Right lobe of liver (tissue), 6 donors: Measurements from ENCODE around the gene EXOC4. TPM values are rescaled to one million over a fixed set of nuclear protein-coding genes. Genes with fewer than 3 reads are reported as not detected.
"Not testable (repeated sequence)": the region's sequence is repeated elsewhere in the genome, so short reads cannot be mapped to it uniquely, and the experiment has no call there.

Source experiments
- ATAC-seq, 4 donors: fragments of 200-7000 bp; cut with Tn5 transposase; one replicate each; pipeline ENCODE4 v1.9.1; 2020; ENCODE audit warnings: mild to moderate bottlenecking in 4 of 4, moderate library complexity in 4 of 4
- DNase-seq, 3 donors: peaks; one replicate each; pipeline ENCODE4 v3.0.0-alpha.2; 2020
- H3K27ac ChIP-seq, 3 donors: fragments of 200-600 bp; one replicate each; pipeline ENCODE4 v1.8.0; 2022
- H3K27me3 ChIP-seq, 2 donors: fragments of 200-600 bp; one replicate each; pipeline ENCODE4 v1.8.0; 2022
- H3K36me3 ChIP-seq, 4 donors: fragments of 200-600 bp; sonication (generic) in 1 of 4; one replicate each; pipeline versions ENCODE4 v1.5.1 to v1.8.0; 2017 to 2022; ENCODE audit warnings: control low read depth in 1 of 4
- H3K4me1 ChIP-seq, 4 donors: fragments of 200-600 bp; sonication (generic) in 1 of 4; one replicate each; pipeline versions ENCODE4 v1.5.1 to v1.8.0; 2017 to 2022; ENCODE audit warnings: control low read depth in 1 of 4
- H3K4me3 ChIP-seq, 3 donors: fragments of 200-600 bp; one replicate each; pipeline ENCODE4 v1.8.0; 2022
- H3K9me3 ChIP-seq, 4 donors: fragments of 200-600 bp; sonication (generic) in 1 of 4; one replicate each; pipeline versions ENCODE4 v1.5.1 to v1.8.0; 2017 to 2022; ENCODE audit warnings: control low read depth in 1 of 4
- CTCF ChIP-seq, 4 donors: fragments of 200-600 bp in 3 of 4; fragments of 450-650 bp in 1 of 4; IDR thresholded peaks; one replicate each; pipeline versions ENCODE4 v1.5.1 to v1.8.0; 2016 to 2022; ENCODE audit warnings: antibody characterized with exemption in 4 of 4, mild to moderate bottlenecking in 2 of 4
- POLR2A ChIP-seq: fragments of 450-650 bp; IDR thresholded peaks from one replicate; pipeline ENCODE4 v1.6.1; 2017; ENCODE audit warnings: antibody characterized with exemption, mild to moderate bottlenecking
- WGBS: methylation state at CpG from one replicate; pipeline ENCODE4 v1.1.6; 2018; ENCODE audit warnings: low coverage, low lambda C conversion rate; ENCODE audit not compliant: insufficient coverage; ENCODE audit errors: missing lambda C conversion rate; 5-methylcytosine and 5-hydroxymethylcytosine counted together
- intact Hi-C, 2 donors: fragments of 100-400 bp; cut with DNase I; formaldehyde crosslinking; loops; one replicate each; pipeline versions ENCODE4 v1.11.2 to v1.14.1; 2022
- total RNA-seq, 6 experiments: library from RNA; depleted of rRNA in 2 of 6; stranded (reverse); fragments of >200 nt in 2 of 6; fragmentation: NEBNext Ultra II Directional in 3 of 6; extraction: Animal tissue kit (Norgen Biotek cat#: 25700) in 3 of 6; gene quantifications; one replicate each; pipeline versions ENCODE4 v1.1.0 to v1.2.4, GENCODE V29; 2016 to 2023
- donor health status: DM: no; HTN: yes; CAD: no.
- donor health status: DM: no; HTN: no; CAD: no.
- donor health status: DM: no; HTN: no; CAD: no.
- donor health status: DM: no; HTN: yes; CAD: no.
- donor health status: DM: no; HTN: yes; CAD: no.

EXOC4 gene
- total RNA-seq, 6 experiments from 2014 or later, result 23.7 to 33.5 (median 30.0) TPM

- H3K27me3 ChIP-seq, result no peaks in the 10 kb centered on the region
- intact Hi-C loops, result no loop called here
- WGBS, result 96% methylated on average over 2 of the region's 2 CpGs
- no peaks in the 10 kb centered on the region for H3K36me3 ChIP-seq
- ATAC-seq (no peak), DNase-seq (no peak)
- H3K27ac ChIP-seq, result no peak overlapping the region
- no peaks in the 10 kb centered on the region for H3K4me1 ChIP-seq
- no peaks in the 10 kb centered on the region for H3K9me3 ChIP-seq
- no peak overlapping the region for H3K4me3 ChIP-seq
- TF ChIP-seq CTCF (IDR thresholded peaks at IDR 0.05) (no peak), POLR2A (no peak)
Observed at GRCh38 chr7:133320891-133321290, 68.0 kb downstream of the EXOC4 start.

GRCh38 chr7:133321366-133321765 lies 68.5 kb downstream of the EXOC4 start:
- ATAC-seq, H3K4me3 ChIP-seq, H3K27me3 ChIP-seq, H3K27ac ChIP-seq, H3K4me1 ChIP-seq, intact Hi-C loops, H3K9me3 ChIP-seq, DNase-seq, H3K36me3 ChIP-seq: not testable (repeated sequence)
- 90% methylated on average over 4 of the region's 4 CpGs for WGBS

GRCh38 chr7:133326745-133327144 lies 73.9 kb downstream of the EXOC4 start:
- intact Hi-C loops, H3K36me3 ChIP-seq: not testable (repeated sequence)

GRCh38 chr7:133328021-133328420 lies 75.1 kb downstream of the EXOC4 start:
- WGBS, result 53% methylated on average over 1 of the region's 1 CpG
- DNase-seq, H3K4me3 ChIP-seq, H3K36me3 ChIP-seq, ATAC-seq, H3K9me3 ChIP-seq, H3K27me3 ChIP-seq, intact Hi-C loops, H3K27ac ChIP-seq: not testable (repeated sequence)
- H3K4me1 ChIP-seq, result peaks cover 0 to 13% (median 5%) of the 10 kb centered on the region in 4 donors

More at GRCh38 chr7:133326745-133327144, 73.9 kb downstream of the EXOC4 start:
- DNase-seq, H3K27me3 ChIP-seq, H3K9me3 ChIP-seq, H3K4me3 ChIP-seq, ATAC-seq, H3K27ac ChIP-seq: not testable (repeated sequence)
- no CpG with 5 or more reads among the region's 8 CpGs for WGBS
- peaks cover 0 to 13% (median 5%) of the 10 kb centered on the region in 4 donors for H3K4me1 ChIP-seq

GRCh38 chr7:133330085-133330484 lies 77.2 kb downstream of the EXOC4 start:
- H3K27me3 ChIP-seq, result no peaks in the 10 kb centered on the region
- no peak overlapping the region for H3K4me3 ChIP-seq
- TF ChIP-seq CTCF (IDR thresholded peaks at IDR 0.05), result no peak
- peak; percentile 63 to 89 (median 86) for DNase-seq
- intact Hi-C loops, result no loop called here
- no peak overlapping the region for H3K27ac ChIP-seq
- no peaks in the 10 kb centered on the region for H3K36me3 ChIP-seq
- H3K4me1 ChIP-seq, result peaks cover 0 to 13% (median 5%) of the 10 kb centered on the region in 4 donors
- 38% methylated on average over 2 of the region's 6 CpGs for WGBS
- ATAC-seq, result peak; percentile 94 to 99 (median 96)
- H3K9me3 ChIP-seq, result no peaks in the 10 kb centered on the region

GRCh38 chr7:133331861-133332260 lies 79.0 kb downstream of the EXOC4 start:
- Histone ChIP-seq H3K4me1 (peaks cover 0 to 13% (median 5%) of the 10 kb centered on the region in 4 donors), H3K27me3 (no peaks in the 10 kb centered on the region), H3K27ac (no peak overlapping the region), H3K36me3 (no peaks in the 10 kb centered on the region), H3K4me3 (no peak overlapping the region), H3K9me3 (no peaks in the 10 kb centered on the region)
- no peak for TF ChIP-seq CTCF (IDR thresholded peaks at IDR 0.05)
- TF ChIP-seq POLR2A, result no peak
- 76% methylated on average over 1 of the region's 1 CpG for WGBS
- ATAC-seq (no peak), DNase-seq (no peak)
- intact Hi-C loops, result no loop called here
